Activated naive CD8-positive, alpha-beta T cell treated with anti-CD3 and anti-CD28 coated beads, Interleukin-2, amount 50 U/mL, for 24 hours (primary cell): ENCODE measurements around the gene HMGXB3.
A peak's percentile ranks its signal among the peaks of the same experiment; 100 is the strongest.

Source experiments
- ATAC-seq: fragments of 150-1000 bp; cut with Tn5 transposase; one replicate; pipeline ENCODE4 v1.10.0; 2021
- DNase-seq: peaks from one replicate; pipeline ENCODE4 v3.0.0; 2021
- H3K27ac Mint-ChIP-seq: one replicate; pipeline ENCODE4 v1.8.0; 2021; ENCODE audit warnings: mild to moderate bottlenecking, mixed read lengths
- H3K27me3 Mint-ChIP-seq: one replicate; pipeline ENCODE4 v1.8.0; 2021; ENCODE audit warnings: mixed read lengths
- H3K36me3 Mint-ChIP-seq: one replicate; pipeline ENCODE4 v1.8.0; 2021; ENCODE audit warnings: low read depth, mixed read lengths
- H3K4me1 Mint-ChIP-seq: one replicate; pipeline ENCODE4 v1.8.0; 2021; ENCODE audit warnings: mixed read lengths
- H3K4me3 Mint-ChIP-seq: one replicate; pipeline ENCODE4 v1.8.0; 2021; ENCODE audit warnings: mild to moderate bottlenecking, moderate library complexity, mixed read lengths
- H3K9me3 Mint-ChIP-seq: one replicate; pipeline ENCODE4 v1.8.0; 2021; ENCODE audit warnings: mixed read lengths

HMGXB3 gene

GRCh38 chr5:150069672-150070627 lies 69.4 kb downstream of the HMGXB3 start:
- H3K27ac Mint-ChIP-seq, result no peak overlapping the region
- peaks cover 12% of the 10 kb centered on the region for H3K4me1 Mint-ChIP-seq
- DNase-seq, result no peak
- H3K9me3 Mint-ChIP-seq, result no peaks in the 10 kb centered on the region
- H3K4me3 Mint-ChIP-seq, result no peak overlapping the region
- H3K27me3 Mint-ChIP-seq, result peaks cover 4% of the 10 kb centered on the region
- no peaks in the 10 kb centered on the region for H3K36me3 Mint-ChIP-seq
- no peak for ATAC-seq

GRCh38 chr5:150070821-150071220 lies 70.3 kb downstream of the HMGXB3 start:
- H3K4me3 Mint-ChIP-seq, result no peak overlapping the region
- peaks cover 4% of the 10 kb centered on the region for H3K27me3 Mint-ChIP-seq
- ATAC-seq, result no peak
- H3K9me3 Mint-ChIP-seq, result no peaks in the 10 kb centered on the region
- H3K36me3 Mint-ChIP-seq, result no peaks in the 10 kb centered on the region
- no peak for DNase-seq
- peaks cover 12% of the 10 kb centered on the region for H3K4me1 Mint-ChIP-seq
- no peak overlapping the region for H3K27ac Mint-ChIP-seq

GRCh38 chr5:150073086-150073625 lies 72.6 kb downstream of the HMGXB3 start:
- no peak overlapping the region for H3K27ac Mint-ChIP-seq
- ATAC-seq (no peak), DNase-seq (no peak)
- no peaks in the 10 kb centered on the region for H3K9me3 Mint-ChIP-seq
- H3K27me3 Mint-ChIP-seq, result no peaks in the 10 kb centered on the region
- no peaks in the 10 kb centered on the region for H3K4me1 Mint-ChIP-seq
- no peak overlapping the region for H3K4me3 Mint-ChIP-seq
- H3K36me3 Mint-ChIP-seq, result no peaks in the 10 kb centered on the region

GRCh38 chr5:150073677-150074076 lies 73.1 kb downstream of the HMGXB3 start:
- no peak for ATAC-seq
- Mint-ChIP-seq H3K4me3 (no peak overlapping the region), H3K4me1 (no peaks in the 10 kb centered on the region), H3K27me3 (no peaks in the 10 kb centered on the region), H3K36me3 (no peaks in the 10 kb centered on the region), H3K9me3 (no peaks in the 10 kb centered on the region), H3K27ac (no peak overlapping the region)
- DNase-seq, result no peak

- Mint-ChIP-seq H3K4me3 (no peak overlapping the region), H3K9me3 (no peaks in the 10 kb centered on the region), H3K27me3 (no peaks in the 10 kb centered on the region), H3K36me3 (no peaks in the 10 kb centered on the region), H3K27ac (no peak overlapping the region), H3K4me1 (no peaks in the 10 kb centered on the region)
- ATAC-seq (no peak), DNase-seq (no peak)
Observed at GRCh38 chr5:150075233-150075632, 74.7 kb downstream of the HMGXB3 start.

- no peak overlapping the region for H3K4me3 Mint-ChIP-seq
- no peaks in the 10 kb centered on the region for H3K27me3 Mint-ChIP-seq
- DNase-seq (no peak), ATAC-seq (no peak)
- H3K27ac Mint-ChIP-seq, result no peak overlapping the region
- no peaks in the 10 kb centered on the region for H3K36me3 Mint-ChIP-seq
- H3K9me3 Mint-ChIP-seq, result no peaks in the 10 kb centered on the region
- H3K4me1 Mint-ChIP-seq, result no peaks in the 10 kb centered on the region
Observed at GRCh38 chr5:150075806-150076205, 75.3 kb downstream of the HMGXB3 start.

- peaks cover 8% of the 10 kb centered on the region for H3K4me1 Mint-ChIP-seq
- H3K36me3 Mint-ChIP-seq, result no peaks in the 10 kb centered on the region
- no peak for DNase-seq
- no peak for ATAC-seq
- H3K27ac Mint-ChIP-seq, result no peak overlapping the region
- H3K9me3 Mint-ChIP-seq, result no peaks in the 10 kb centered on the region
- H3K27me3 Mint-ChIP-seq, result peaks cover 2% of the 10 kb centered on the region
- H3K4me3 Mint-ChIP-seq, result no peak overlapping the region
Observed at GRCh38 chr5:150077060-150077459, 76.5 kb downstream of the HMGXB3 start.

GRCh38 chr5:150077996-150078801 lies 77.7 kb downstream of the HMGXB3 start:
- ATAC-seq (no peak), DNase-seq (no peak)
- H3K4me3 Mint-ChIP-seq, result no peak overlapping the region
- H3K36me3 Mint-ChIP-seq, result no peaks in the 10 kb centered on the region
- H3K4me1 Mint-ChIP-seq, result peaks cover 15% of the 10 kb centered on the region
- no peaks in the 10 kb centered on the region for H3K9me3 Mint-ChIP-seq
- peaks cover 9% of the 10 kb centered on the region for H3K27me3 Mint-ChIP-seq
- H3K27ac Mint-ChIP-seq, result no peak overlapping the region

GRCh38 chr5:150078802-150079689 lies 78.5 kb downstream of the HMGXB3 start:
- peaks cover 15% of the 10 kb centered on the region for H3K4me1 Mint-ChIP-seq
- H3K27ac Mint-ChIP-seq, result no peak overlapping the region
- H3K36me3 Mint-ChIP-seq, result no peaks in the 10 kb centered on the region
- no peaks in the 10 kb centered on the region for H3K9me3 Mint-ChIP-seq
- H3K4me3 Mint-ChIP-seq, result no peak overlapping the region
- no peak for DNase-seq
- peaks cover 16% of the 10 kb centered on the region for H3K27me3 Mint-ChIP-seq
- no peak for ATAC-seq

GRCh38 chr5:150079909-150080461 lies 79.4 kb downstream of the HMGXB3 start:
- DNase-seq, result no peak
- no peak for ATAC-seq
- Mint-ChIP-seq H3K4me1 (peaks cover 15% of the 10 kb centered on the region), H3K9me3 (no peaks in the 10 kb centered on the region), H3K36me3 (no peaks in the 10 kb centered on the region), H3K4me3 (no peak overlapping the region), H3K27ac (no peak overlapping the region), H3K27me3 (peaks cover 16% of the 10 kb centered on the region)

- ATAC-seq (no peak), DNase-seq (no peak)
- H3K36me3 Mint-ChIP-seq, result no peaks in the 10 kb centered on the region
- no peak overlapping the region for H3K27ac Mint-ChIP-seq
- peaks cover 15% of the 10 kb centered on the region for H3K4me1 Mint-ChIP-seq
- H3K4me3 Mint-ChIP-seq, result no peak overlapping the region
- peaks cover 20% of the 10 kb centered on the region for H3K27me3 Mint-ChIP-seq
- H3K9me3 Mint-ChIP-seq, result no peaks in the 10 kb centered on the region
Observed at GRCh38 chr5:150080696-150081435, 80.3 kb downstream of the HMGXB3 start.

GRCh38 chr5:150081541-150082283 lies 81.2 kb downstream of the HMGXB3 start:
- peaks cover 22% of the 10 kb centered on the region for H3K27me3 Mint-ChIP-seq
- H3K9me3 Mint-ChIP-seq, result no peaks in the 10 kb centered on the region
- DNase-seq, result peak; percentile 31
- no peak overlapping the region for H3K4me3 Mint-ChIP-seq
- no peak overlapping the region for H3K27ac Mint-ChIP-seq
- H3K36me3 Mint-ChIP-seq, result no peaks in the 10 kb centered on the region
- H3K4me1 Mint-ChIP-seq, result peaks cover 15% of the 10 kb centered on the region
- peak; percentile 54 for ATAC-seq

GRCh38 chr5:150082374-150082773 lies 81.8 kb downstream of the HMGXB3 start:
- Mint-ChIP-seq H3K27ac (no peak overlapping the region), H3K4me3 (no peak overlapping the region), H3K4me1 (peaks cover 15% of the 10 kb centered on the region), H3K9me3 (no peaks in the 10 kb centered on the region), H3K36me3 (no peaks in the 10 kb centered on the region), H3K27me3 (peaks cover 22% of the 10 kb centered on the region)
- no peak for DNase-seq
- ATAC-seq, result no peak
